Osteoblast (primary cell): ENCODE results near the gene LRRC4C. TPM values are rescaled to one million over a fixed set of nuclear protein-coding genes. Genes with fewer than 3 reads are reported as not detected.
"Not testable (repeated sequence)": the region's sequence is repeated elsewhere in the genome, so short reads cannot be mapped to it uniquely, and the experiment has no call there.

Experiments used
- DNase-seq: peaks from one replicate; pipeline ENCODE4 v3.0.0; 2011; ENCODE audit warnings: low spot score, mixed read lengths; ENCODE audit not compliant: insufficient read length; ENCODE audit errors: missing footprints
- H2AFZ ChIP-seq: 2 replicates; pipeline ENCODE4 v1.6.0; 2011; ENCODE audit warnings: mild to moderate bottlenecking, low read length
- H3K27ac ChIP-seq: 2 replicates; pipeline ENCODE4 v1.5.1; 2011; ENCODE audit warnings: mild to moderate bottlenecking, low read depth, low read length, moderate library complexity
- H3K27me3 ChIP-seq: 2 replicates; pipeline ENCODE4 v1.6.0; 2012; ENCODE audit warnings: mild to moderate bottlenecking, control low read depth, inconsistent platforms, low read length, moderate library complexity; ENCODE audit not compliant: insufficient read depth
- H3K36me3 ChIP-seq: 2 replicates; pipeline ENCODE4 v1.5.1; 2011; ENCODE audit warnings: mild to moderate bottlenecking, low read length, control low read depth, moderate library complexity; ENCODE audit not compliant: insufficient read depth
- H3K4me1 ChIP-seq: 2 replicates; pipeline ENCODE4 v1.5.1; 2011; ENCODE audit warnings: mild to moderate bottlenecking, low read length, control low read depth, moderate library complexity; ENCODE audit not compliant: insufficient read depth
- H3K4me2 ChIP-seq: 2 replicates; pipeline ENCODE4 v1.6.0; 2011; ENCODE audit warnings: mild to moderate bottlenecking, low read length; ENCODE audit not compliant: insufficient read depth
- H3K4me3 ChIP-seq: fragments of 200-600 bp; sonication (generic); 3 replicates; pipeline ENCODE4 v1.5.1; 2012; ENCODE audit warnings: mild to moderate bottlenecking, low read length, inconsistent platforms; ENCODE audit not compliant: insufficient read depth
- H3K79me2 ChIP-seq: 2 replicates; pipeline ENCODE4 v1.6.0; 2012; ENCODE audit warnings: mild to moderate bottlenecking, low read length, control low read depth, inconsistent platforms; ENCODE audit not compliant: insufficient read depth
- H3K9me3 ChIP-seq: 2 replicates; pipeline ENCODE4 v1.5.1; 2011; ENCODE audit warnings: low read depth, low read length, control low read depth
- H4K20me1 ChIP-seq: 2 replicates; pipeline ENCODE4 v1.6.0; 2012; ENCODE audit warnings: mild to moderate bottlenecking, low read length, control low read depth; ENCODE audit not compliant: insufficient read depth
- CTCF ChIP-seq: IDR thresholded peaks from 2 replicates; pipeline ENCODE4 v1.5.1; 2011; ENCODE audit warnings: mild to moderate bottlenecking, low read depth, low read length, moderate library complexity; ENCODE audit errors: extremely low read depth
- total RNA-seq: library from RNA; depleted of rRNA; stranded (reverse); fragments of >200 nt; gene quantifications from 2 replicates; pipeline ENCODE4 v1.2.3, GENCODE V29; 2012

The LRRC4C gene
- total RNA-seq, 1 donor: 2.2 TPM

- H3K4me3 ChIP-seq: no peak overlapping the region
- H3K36me3 ChIP-seq: no peaks in the 10 kb centered on the region
- H2AFZ ChIP-seq: no peak overlapping the region
- H3K4me2 ChIP-seq: no peak overlapping the region
- DNase-seq: no peak
- H3K27ac ChIP-seq: no peak overlapping the region
- no peaks in the 10 kb centered on the region for H3K4me1 ChIP-seq
- no peaks in the 10 kb centered on the region for H3K79me2 ChIP-seq
- H3K27me3 ChIP-seq: no peaks in the 10 kb centered on the region
- TF ChIP-seq CTCF: no peak
- no peaks in the 10 kb centered on the region for H3K9me3 ChIP-seq
- no peaks in the 10 kb centered on the region for H4K20me1 ChIP-seq
These were observed 419.0 kb downstream of the LRRC4C start for GRCh38 chr11:41040474-41040873.

GRCh38 chr11:41039592-41039991 is 419.9 kb downstream of the LRRC4C start:
- no peak overlapping the region for H3K4me2 ChIP-seq
- no peaks in the 10 kb centered on the region for H3K9me3 ChIP-seq
- no peaks in the 10 kb centered on the region for H3K36me3 ChIP-seq
- DNase-seq: no peak
- H3K4me1 ChIP-seq: no peaks in the 10 kb centered on the region
- no peaks in the 10 kb centered on the region for H3K27me3 ChIP-seq
- H3K4me3 ChIP-seq: no peak overlapping the region
- no peaks in the 10 kb centered on the region for H4K20me1 ChIP-seq
- H3K79me2 ChIP-seq: no peaks in the 10 kb centered on the region
- no peak for TF ChIP-seq CTCF
- H2AFZ ChIP-seq: no peak overlapping the region
- H3K27ac ChIP-seq: no peak overlapping the region

- Histone ChIP-seq H4K20me1 (no peaks in the 10 kb centered on the region), H3K36me3 (no peaks in the 10 kb centered on the region), H3K4me2 (no peak overlapping the region), H3K27ac (no peak overlapping the region), H3K4me1 (no peaks in the 10 kb centered on the region), H3K27me3 (no peaks in the 10 kb centered on the region), H3K4me3 (no peak overlapping the region), H3K79me2 (no peaks in the 10 kb centered on the region), H3K9me3 (peaks cover 2% of the 10 kb centered on the region), H2AFZ (no peak overlapping the region)
- DNase-seq: no peak
- no peak for TF ChIP-seq CTCF
These were observed 427.8 kb downstream of the LRRC4C start for GRCh38 chr11:41031551-41032060.

- Histone ChIP-seq H3K27ac (no peak overlapping the region), H3K4me1 (no peaks in the 10 kb centered on the region), H2AFZ (no peak overlapping the region), H3K4me2 (no peak overlapping the region), H3K36me3 (no peaks in the 10 kb centered on the region), H3K4me3 (no peak overlapping the region), H3K27me3 (no peaks in the 10 kb centered on the region), H3K79me2 (no peaks in the 10 kb centered on the region), H4K20me1 (no peaks in the 10 kb centered on the region), H3K9me3 (no peaks in the 10 kb centered on the region)
- no peak for DNase-seq
- no peak for TF ChIP-seq CTCF
These were observed 439.2 kb downstream of the LRRC4C start for GRCh38 chr11:41020259-41020658.

- not testable (repeated sequence) for H3K36me3 ChIP-seq, H3K4me3 ChIP-seq, H4K20me1 ChIP-seq, DNase-seq, H2AFZ ChIP-seq, H3K4me1 ChIP-seq, H3K27me3 ChIP-seq, H3K9me3 ChIP-seq, H3K27ac ChIP-seq, H3K79me2 ChIP-seq, H3K4me2 ChIP-seq
These were observed 439.8 kb downstream of the LRRC4C start for GRCh38 chr11:41019666-41020065.
